Osteoblast (primary cell): ENCODE measurements around the gene HDAC5. TPM values are rescaled to one million over a fixed set of nuclear protein-coding genes. Genes with fewer than 3 reads are reported as not detected.

ENCODE experiments used
- DNase-seq: peaks from one replicate; pipeline ENCODE4 v3.0.0; 2011; ENCODE audit warnings: low spot score, mixed read lengths; ENCODE audit not compliant: insufficient read length; ENCODE audit errors: missing footprints
- H2AFZ ChIP-seq: 2 replicates; pipeline ENCODE4 v1.6.0; 2011; ENCODE audit warnings: mild to moderate bottlenecking, low read length
- H3K27ac ChIP-seq: 2 replicates; pipeline ENCODE4 v1.5.1; 2011; ENCODE audit warnings: mild to moderate bottlenecking, low read depth, low read length, moderate library complexity
- H3K27me3 ChIP-seq: 2 replicates; pipeline ENCODE4 v1.6.0; 2012; ENCODE audit warnings: mild to moderate bottlenecking, control low read depth, inconsistent platforms, low read length, moderate library complexity; ENCODE audit not compliant: insufficient read depth
- H3K36me3 ChIP-seq: 2 replicates; pipeline ENCODE4 v1.5.1; 2011; ENCODE audit warnings: mild to moderate bottlenecking, low read length, control low read depth, moderate library complexity; ENCODE audit not compliant: insufficient read depth
- H3K4me1 ChIP-seq: 2 replicates; pipeline ENCODE4 v1.5.1; 2011; ENCODE audit warnings: mild to moderate bottlenecking, low read length, control low read depth, moderate library complexity; ENCODE audit not compliant: insufficient read depth
- H3K4me2 ChIP-seq: 2 replicates; pipeline ENCODE4 v1.6.0; 2011; ENCODE audit warnings: mild to moderate bottlenecking, low read length; ENCODE audit not compliant: insufficient read depth
- H3K4me3 ChIP-seq: fragments of 200-600 bp; sonication (generic); 3 replicates; pipeline ENCODE4 v1.5.1; 2012; ENCODE audit warnings: mild to moderate bottlenecking, low read length, inconsistent platforms; ENCODE audit not compliant: insufficient read depth
- H3K79me2 ChIP-seq: 2 replicates; pipeline ENCODE4 v1.6.0; 2012; ENCODE audit warnings: mild to moderate bottlenecking, low read length, control low read depth, inconsistent platforms; ENCODE audit not compliant: insufficient read depth
- H3K9me3 ChIP-seq: 2 replicates; pipeline ENCODE4 v1.5.1; 2011; ENCODE audit warnings: low read depth, low read length, control low read depth
- H4K20me1 ChIP-seq: 2 replicates; pipeline ENCODE4 v1.6.0; 2012; ENCODE audit warnings: mild to moderate bottlenecking, low read length, control low read depth; ENCODE audit not compliant: insufficient read depth
- CTCF ChIP-seq: IDR thresholded peaks from 2 replicates; pipeline ENCODE4 v1.5.1; 2011; ENCODE audit warnings: mild to moderate bottlenecking, low read depth, low read length, moderate library complexity; ENCODE audit errors: extremely low read depth
- total RNA-seq: library from RNA; depleted of rRNA; stranded (reverse); fragments of >200 nt; gene quantifications from 2 replicates; pipeline ENCODE4 v1.2.3, GENCODE V29; 2012

The HDAC5 gene
- total RNA-seq, 1 donor: 85.4 TPM

- TF ChIP-seq CTCF: no peak
- Histone ChIP-seq H3K9me3 (no peaks in the 10 kb centered on the region), H4K20me1 (no peaks in the 10 kb centered on the region), H2AFZ (no peak overlapping the region), H3K4me3 (no peak overlapping the region), H3K79me2 (peaks cover 24% of the 10 kb centered on the region), H3K36me3 (peaks cover 41% of the 10 kb centered on the region), H3K27ac (no peak overlapping the region), H3K27me3 (no peaks in the 10 kb centered on the region), H3K4me2 (no peak overlapping the region), H3K4me1 (peaks cover 11% of the 10 kb centered on the region)
- DNase-seq: peak; percentile 46
Measured at GRCh38 chr17:44074911-44075285, 48.5 kb downstream of the HDAC5 start.

- peak; percentile 46 for DNase-seq
- Histone ChIP-seq H3K4me3 (no peak overlapping the region), H4K20me1 (no peaks in the 10 kb centered on the region), H3K4me2 (no peak overlapping the region), H3K4me1 (peaks cover 14% of the 10 kb centered on the region), H3K36me3 (peaks cover 41% of the 10 kb centered on the region), H3K27me3 (no peaks in the 10 kb centered on the region), H2AFZ (no peak overlapping the region), H3K79me2 (peaks cover 24% of the 10 kb centered on the region), H3K9me3 (no peaks in the 10 kb centered on the region), H3K27ac (no peak overlapping the region)
- TF ChIP-seq CTCF: peak; percentile 12
Measured at GRCh38 chr17:44074231-44074910, 49.1 kb downstream of the HDAC5 start.

GRCh38 chr17:44071772-44072171, 51.7 kb downstream of the HDAC5 start:
- Histone ChIP-seq H3K4me1 (peaks cover 14% of the 10 kb centered on the region), H3K4me3 (peak overlapping the region; percentile 80), H3K36me3 (peaks cover 31% of the 10 kb centered on the region), H3K27ac (peak overlapping the region; percentile 95), H2AFZ (no peak overlapping the region), H4K20me1 (no peaks in the 10 kb centered on the region), H3K79me2 (peaks cover 31% of the 10 kb centered on the region), H3K4me2 (peak overlapping the region; percentile 83), H3K9me3 (no peaks in the 10 kb centered on the region), H3K27me3 (no peaks in the 10 kb centered on the region)
- peak; percentile 65 for DNase-seq
- no peak for TF ChIP-seq CTCF

- TF ChIP-seq CTCF: no peak
- Histone ChIP-seq H3K4me3 (peak overlapping the region; percentile 80), H3K27ac (peak overlapping the region; percentile 95), H3K27me3 (no peaks in the 10 kb centered on the region), H2AFZ (peak overlapping the region; percentile 88), H3K9me3 (no peaks in the 10 kb centered on the region), H3K4me2 (peak overlapping the region; percentile 83), H3K4me1 (peaks cover 14% of the 10 kb centered on the region), H3K36me3 (peaks cover 24% of the 10 kb centered on the region), H3K79me2 (peaks cover 36% of the 10 kb centered on the region), H4K20me1 (no peaks in the 10 kb centered on the region)
- DNase-seq: no peak
Measured at GRCh38 chr17:44071198-44071520, 52.3 kb downstream of the HDAC5 start.
